GM18517 (cell line): Measurements from ENCODE around the gene MITF.

Experiments
- ATAC-seq: cut with Tn5 transposase; IDR thresholded peaks from one replicate; pipeline ENCODE4 v1.9.1; 2021; ENCODE audit warnings: mild to moderate bottlenecking, moderate library complexity; ENCODE audit not compliant: unreplicated experiment

The MITF gene

GRCh38 chr3:69868841-69869420, 129.7 kb downstream of the MITF start:
- no peak for ATAC-seq

- ATAC-seq: no peak
These were observed 130.4 kb downstream of the MITF start for GRCh38 chr3:69869643-69870042.

GRCh38 chr3:69871251-69871650, 132.0 kb downstream of the MITF start:
- ATAC-seq: no peak

- no peak for ATAC-seq
These were observed 132.6 kb downstream of the MITF start for GRCh38 chr3:69871868-69872267.

- no peak for ATAC-seq
These were observed 133.6 kb downstream of the MITF start for GRCh38 chr3:69872783-69873378.

GRCh38 chr3:69876073-69876472, 136.8 kb downstream of the MITF start:
- no peak for ATAC-seq

- no peak for ATAC-seq
These were observed 139.0 kb downstream of the MITF start for GRCh38 chr3:69878254-69878653.

- ATAC-seq: no peak
These were observed 139.8 kb downstream of the MITF start for GRCh38 chr3:69879051-69879450.

GRCh38 chr3:69880069-69880640, 140.9 kb downstream of the MITF start:
- no peak for ATAC-seq

GRCh38 chr3:69881051-69881450, 141.8 kb downstream of the MITF start:
- ATAC-seq: no peak

- ATAC-seq: no peak
These were observed 142.6 kb downstream of the MITF start for GRCh38 chr3:69881756-69882428.

- ATAC-seq: no peak
These were observed 143.3 kb downstream of the MITF start for GRCh38 chr3:69882560-69882959.

GRCh38 chr3:69888040-69888942, 149.0 kb downstream of the MITF start:
- ATAC-seq: no peak

- ATAC-seq: no peak
These were observed 149.7 kb downstream of the MITF start for GRCh38 chr3:69888943-69889315.

- no peak for ATAC-seq
These were observed 150.8 kb downstream of the MITF start for GRCh38 chr3:69890084-69890483.

- no peak for ATAC-seq
These were observed 151.4 kb downstream of the MITF start for GRCh38 chr3:69890691-69891090.

GRCh38 chr3:69892706-69893105, 153.4 kb downstream of the MITF start:
- ATAC-seq: no peak

GRCh38 chr3:69893274-69893673, 154.0 kb downstream of the MITF start:
- no peak for ATAC-seq

GRCh38 chr3:69896095-69896494, 156.8 kb downstream of the MITF start:
- no peak for ATAC-seq

GRCh38 chr3:69900331-69900730, 161.1 kb downstream of the MITF start:
- ATAC-seq: no peak

GRCh38 chr3:69901802-69902201, 162.5 kb downstream of the MITF start:
- ATAC-seq: no peak
